GM18526 (cell line): ENCODE data around the gene SCN4B.

Source experiments
- POLR2A ChIP-seq: IDR thresholded peaks from 3 replicates; pipeline ENCODE4 v1.6.1; 2011; ENCODE audit not compliant: insufficient read length; ENCODE audit errors: extremely low read depth

The SCN4B gene

GRCh38 chr11:118152552-118153471, at the start of gene SCN4B:
TSS of gene SCN4B (minus strand) at chr11:118152823. CDS start at chr11:118152673, 150 bp downstream.
- no peak for TF ChIP-seq POLR2A

GRCh38 chr11:118201966-118202365, 49.3 kb upstream of the SCN4B start:
- no peak for TF ChIP-seq POLR2A

GRCh38 chr11:118200901-118201680, 48.5 kb upstream of the SCN4B start:
- TF ChIP-seq POLR2A: no peak

GRCh38 chr11:118200497-118200896, 47.9 kb upstream of the SCN4B start:
- TF ChIP-seq POLR2A: no peak

GRCh38 chr11:118199135-118199534, 46.5 kb upstream of the SCN4B start:
- no peak for TF ChIP-seq POLR2A

GRCh38 chr11:118198370-118198769, 45.7 kb upstream of the SCN4B start:
- no peak for TF ChIP-seq POLR2A

GRCh38 chr11:118194835-118195627, 42.4 kb upstream of the SCN4B start:
- no peak for TF ChIP-seq POLR2A

- no peak for TF ChIP-seq POLR2A
Observed at GRCh38 chr11:118193910-118194566, 41.4 kb upstream of the SCN4B start.

- TF ChIP-seq POLR2A: no peak
Observed at GRCh38 chr11:118186346-118187107, 33.9 kb upstream of the SCN4B start.

- no peak for TF ChIP-seq POLR2A
Observed at GRCh38 chr11:118184784-118185579, 32.4 kb upstream of the SCN4B start.

- no peak for TF ChIP-seq POLR2A
Observed at GRCh38 chr11:118180300-118180703, 27.7 kb upstream of the SCN4B start.

- TF ChIP-seq POLR2A: no peak
Observed at GRCh38 chr11:118176778-118177134, 24.1 kb upstream of the SCN4B start.
